CD14-positive monocyte (primary cell): ENCODE measurements around the gene PTPRN2. TPM values are rescaled to one million over a fixed set of nuclear protein-coding genes. Genes with fewer than 3 reads are reported as not detected.

Experiments used
- DNase-seq, 3 donors: peaks; one replicate each; pipeline ENCODE4 v3.0.0-alpha.2; 2011 to 2022
- H2AFZ ChIP-seq: 2 replicates; pipeline ENCODE4 v1.6.0; 2012; ENCODE audit warnings: mild to moderate bottlenecking, low read depth, low read length, inconsistent platforms; ENCODE audit not compliant: insufficient read depth, poor library complexity, severe bottlenecking
- H3K27ac ChIP-seq, 2 donors: 1 replicate in 1 of 2; 2 replicates in 1 of 2; pipeline ENCODE4 v1.5.1; 2012 to 2013; ENCODE audit warnings: low read length in 2 of 2, control low read depth in 1 of 2, inconsistent platforms in 1 of 2, low read depth in 1 of 2, mild to moderate bottlenecking in 1 of 2
- H3K27me3 ChIP-seq, 2 donors: one replicate each; pipeline versions ENCODE4 v1.6.0 to v1.6.1; 2011 to 2013; ENCODE audit warnings: low read length in 2 of 2; ENCODE audit not compliant: control insufficient read depth in 2 of 2, insufficient read depth in 2 of 2
- H3K36me3 ChIP-seq, 2 donors: replicated peaks in 1 of 2; 1 replicate in 1 of 2; 2 replicates in 1 of 2; pipeline versions ENCODE4 v1.5.1 to v1.6.1; 2012 to 2013; ENCODE audit warnings: low read length in 2 of 2, control low read depth in 1 of 2, inconsistent platforms in 1 of 2, mild to moderate bottlenecking in 1 of 2; ENCODE audit not compliant: insufficient read depth in 2 of 2, control insufficient read depth in 1 of 2
- H3K4me1 ChIP-seq, 2 donors: 1 replicate in 1 of 2; 2 replicates in 1 of 2; pipeline versions ENCODE4 v1.5.1 to v1.6.1; 2012 to 2013; ENCODE audit warnings: low read length in 2 of 2, control low read depth in 1 of 2, inconsistent platforms in 1 of 2, mild to moderate bottlenecking in 1 of 2, moderate library complexity in 1 of 2; ENCODE audit not compliant: insufficient read depth in 2 of 2, control insufficient read depth in 1 of 2
- H3K4me2 ChIP-seq: replicated peaks from 2 replicates; pipeline ENCODE3; 2012; ENCODE audit warnings: low read length, moderate library complexity, mild to moderate bottlenecking; ENCODE audit not compliant: poor library complexity, severe bottlenecking; ENCODE audit errors: extremely low read depth
- H3K4me3 ChIP-seq, 3 experiments: fragments of 200-600 bp in 1 of 3; sonication (generic) in 1 of 3; replicated peaks in 1 of 3; 1 replicate in 2 of 3; 2 replicates in 1 of 3; pipeline ENCODE4 v1.5.1; 2011 to 2013; ENCODE audit warnings: low read length in 3 of 3, mild to moderate bottlenecking in 3 of 3, control low read depth in 2 of 3, low read depth in 2 of 3, inconsistent platforms in 1 of 3, moderate library complexity in 1 of 3
- H3K79me2 ChIP-seq: 2 replicates; pipeline ENCODE4 v1.6.0; 2012; ENCODE audit warnings: mild to moderate bottlenecking, control low read depth, inconsistent platforms, low read length, moderate library complexity; ENCODE audit not compliant: insufficient read depth
- H3K9ac ChIP-seq: 2 replicates; pipeline ENCODE4 v1.6.0; 2017; ENCODE audit warnings: low read length, mild to moderate bottlenecking; ENCODE audit not compliant: insufficient read depth, poor library complexity, severe bottlenecking
- H3K9me3 ChIP-seq, 2 donors: replicated peaks in 1 of 2; 1 replicate in 1 of 2; 2 replicates in 1 of 2; pipeline versions ENCODE4 v1.5.1 to v1.6.1; 2012 to 2013; ENCODE audit warnings: low read length in 2 of 2, control low read depth in 1 of 2; ENCODE audit not compliant: control insufficient read depth in 1 of 2, insufficient read depth in 1 of 2
- H4K20me1 ChIP-seq: 2 replicates; pipeline ENCODE4 v1.6.0; 2012; ENCODE audit warnings: mild to moderate bottlenecking, low read length, control low read depth, moderate library complexity; ENCODE audit not compliant: insufficient read depth
- H3K27ac Mint-ChIP-seq, 7 donors: one replicate each; pipeline ENCODE4 v1.8.0; 2020; ENCODE audit warnings: mild to moderate bottlenecking in 7 of 7, mixed read lengths in 7 of 7, moderate library complexity in 6 of 7, inconsistent platforms in 2 of 7
- H3K27me3 Mint-ChIP-seq, 3 donors: one replicate each; pipeline ENCODE4 v1.8.0; 2021 to 2022; ENCODE audit warnings: low read depth in 3 of 3, mild to moderate bottlenecking in 3 of 3, mixed read lengths in 3 of 3, moderate library complexity in 3 of 3, inconsistent platforms in 1 of 3
- H3K36me3 Mint-ChIP-seq, 2 donors: one replicate each; pipeline ENCODE4 v1.8.0; 2020; ENCODE audit warnings: mixed read lengths in 2 of 2, inconsistent platforms in 1 of 2, mild to moderate bottlenecking in 1 of 2
- H3K4me1 Mint-ChIP-seq: one replicate; pipeline ENCODE4 v1.8.0; 2020; ENCODE audit warnings: mild to moderate bottlenecking, mixed read lengths
- H3K4me3 Mint-ChIP-seq, 2 donors: one replicate each; pipeline ENCODE4 v1.8.0; 2020; ENCODE audit warnings: mild to moderate bottlenecking in 2 of 2, mixed read lengths in 2 of 2, moderate library complexity in 1 of 2
- H3K9me3 Mint-ChIP-seq, 7 donors: one replicate each; pipeline ENCODE4 v1.8.0; 2020 to 2022; ENCODE audit warnings: mixed read lengths in 7 of 7, mild to moderate bottlenecking in 6 of 7, moderate library complexity in 6 of 7, inconsistent platforms in 2 of 7
- WGBS: methylation state at CpG from one replicate; pipeline ENCODE4 v1.1.5; 2013; ENCODE audit warnings: missing lambda C conversion rate; ENCODE audit not compliant: insufficient coverage; 5-methylcytosine and 5-hydroxymethylcytosine counted together
- intact Hi-C, 2 donors: fragments of 100-400 bp; cut with micrococcal nuclease; formaldehyde crosslinking; loops; one replicate each; pipeline versions ENCODE4 v1.15.0 to v1.15.1; 2023
- polyA plus RNA-seq, 3 donors: library from polyadenylated mRNA; depleted of rRNA in 1 of 3; unstranded in 2 of 3; stranded (reverse) in 1 of 3; fragments of 300-500 nt in 2 of 3; fragments of >200 nt in 1 of 3; fragmentation: Illumina TruSeq in 2 of 3; gene quantifications; 1 replicate in 2 of 3; 2 replicates in 1 of 3; pipeline ENCODE4 v1.2.3, GENCODE V29; 2012 to 2021
- TF ChIP-seq, protein P1 (sequence below): fragments of 200-600 bp; IDR thresholded peaks from one replicate; pipeline ENCODE4 v1.8.0; 2022; ENCODE audit warnings: antibody characterized with exemption, mild to moderate bottlenecking

PTPRN2 gene
- polyA plus RNA-seq, 3 donors = 0.25 to 1.4 (median 0.97) TPM

DNA sequence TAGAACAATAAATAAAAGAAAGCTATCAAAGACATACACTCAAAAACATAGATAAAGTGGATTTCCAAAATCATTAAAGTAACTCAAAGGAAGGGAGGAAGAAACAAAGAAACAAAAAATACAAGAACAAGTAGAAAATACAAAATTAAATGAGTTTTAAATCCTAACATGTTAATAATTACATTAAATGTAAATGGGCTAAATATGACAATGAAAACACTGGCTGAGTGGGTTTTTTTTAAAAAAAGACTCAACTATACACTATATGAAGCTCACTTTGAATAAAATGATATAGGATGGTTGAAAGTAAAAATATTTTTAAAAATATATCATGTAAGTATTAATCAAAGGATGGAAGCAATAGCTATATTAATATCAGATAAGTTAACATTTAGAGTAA, 371.4 kb downstream of the PTPRN2 start:
- H3K4me1 ChIP-seq = no peaks in the 10 kb centered on the region
- no peaks in the 10 kb centered on the region for H3K36me3 ChIP-seq
- peaks cover 4 to 9% of the 10 kb centered on the region in 2 donors for H3K9me3 ChIP-seq
- Mint-ChIP-seq H3K36me3 (no peaks in the 10 kb centered on the region), H3K4me3 (no peak overlapping the region), H3K4me1 (no peaks in the 10 kb centered on the region), H3K27ac (no peak overlapping the region), H3K27me3 (no peaks in the 10 kb centered on the region), H3K9me3 (peaks cover 3 to 27% (median 14%) of the 10 kb centered on the region in 7 donors)
- no peak overlapping the region for H3K4me2 ChIP-seq
- TF ChIP-seq, protein P1, sequence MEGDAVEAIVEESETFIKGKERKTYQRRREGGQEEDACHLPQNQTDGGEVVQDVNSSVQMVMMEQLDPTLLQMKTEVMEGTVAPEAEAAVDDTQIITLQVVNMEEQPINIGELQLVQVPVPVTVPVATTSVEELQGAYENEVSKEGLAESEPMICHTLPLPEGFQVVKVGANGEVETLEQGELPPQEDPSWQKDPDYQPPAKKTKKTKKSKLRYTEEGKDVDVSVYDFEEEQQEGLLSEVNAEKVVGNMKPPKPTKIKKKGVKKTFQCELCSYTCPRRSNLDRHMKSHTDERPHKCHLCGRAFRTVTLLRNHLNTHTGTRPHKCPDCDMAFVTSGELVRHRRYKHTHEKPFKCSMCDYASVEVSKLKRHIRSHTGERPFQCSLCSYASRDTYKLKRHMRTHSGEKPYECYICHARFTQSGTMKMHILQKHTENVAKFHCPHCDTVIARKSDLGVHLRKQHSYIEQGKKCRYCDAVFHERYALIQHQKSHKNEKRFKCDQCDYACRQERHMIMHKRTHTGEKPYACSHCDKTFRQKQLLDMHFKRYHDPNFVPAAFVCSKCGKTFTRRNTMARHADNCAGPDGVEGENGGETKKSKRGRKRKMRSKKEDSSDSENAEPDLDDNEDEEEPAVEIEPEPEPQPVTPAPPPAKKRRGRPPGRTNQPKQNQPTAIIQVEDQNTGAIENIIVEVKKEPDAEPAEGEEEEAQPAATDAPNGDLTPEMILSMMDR = no peak
- H3K27me3 ChIP-seq = no peaks in the 10 kb centered on the region
- no peak overlapping the region for H3K27ac ChIP-seq
- H3K4me3 ChIP-seq = no peak overlapping the region
- H3K79me2 ChIP-seq = no peaks in the 10 kb centered on the region
- no peak overlapping the region for H2AFZ ChIP-seq
- no peaks in the 10 kb centered on the region for H4K20me1 ChIP-seq
- DNase-seq = no peak
- intact Hi-C loops = no loop called here
- no peak overlapping the region for H3K9ac ChIP-seq

DNA sequence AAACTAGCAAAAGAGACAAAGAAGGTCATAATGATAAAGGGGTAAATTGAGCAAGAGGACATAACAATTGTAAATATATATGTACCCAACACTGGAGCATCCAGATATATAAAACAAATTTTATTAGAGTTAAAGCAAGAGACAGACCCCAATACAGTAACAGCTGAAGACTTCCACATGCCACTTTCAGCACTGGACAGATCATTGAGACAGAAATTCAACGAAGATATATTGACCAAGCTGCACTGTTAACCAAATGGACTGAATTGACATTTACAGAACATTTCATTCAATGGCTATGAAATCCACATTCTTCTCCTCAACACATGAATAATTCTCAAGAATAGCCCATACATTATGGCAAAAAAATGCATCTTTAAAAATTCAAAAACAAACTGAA, 378.2 kb downstream of the PTPRN2 start:
- no peak for DNase-seq
- Histone ChIP-seq H3K27me3 (no peaks in the 10 kb centered on the region), H3K4me2 (no peak overlapping the region), H3K4me1 (no peaks in the 10 kb centered on the region), H3K4me3 (no peak overlapping the region), H4K20me1 (no peaks in the 10 kb centered on the region), H3K79me2 (no peaks in the 10 kb centered on the region), H3K36me3 (no peaks in the 10 kb centered on the region), H3K9ac (no peak overlapping the region), H3K9me3 (peaks cover 15 to 16% of the 10 kb centered on the region in 2 donors), H2AFZ (no peak overlapping the region), H3K27ac (no peak overlapping the region)
- no peak overlapping the region for H3K4me3 Mint-ChIP-seq
- no peaks in the 10 kb centered on the region for H3K4me1 Mint-ChIP-seq
- WGBS = 67% methylated on average over 1 of the region's 1 CpG
- TF ChIP-seq, protein P1 = no peak
- H3K27ac Mint-ChIP-seq = no peak overlapping the region
- H3K9me3 Mint-ChIP-seq = peaks cover 4 to 21% (median 10%) of the 10 kb centered on the region in 7 donors
- no peaks in the 10 kb centered on the region for H3K36me3 Mint-ChIP-seq
- intact Hi-C loops = no loop called here
- H3K27me3 Mint-ChIP-seq = peaks cover 0 to 6% (median 0%) of the 10 kb centered on the region in 3 donors
